Endodermal cell (in vitro differentiated cells): Measurements from ENCODE around the gene HS3ST2. TPM values are rescaled to one million over a fixed set of nuclear protein-coding genes. Genes with fewer than 3 reads are reported as not detected.

Source experiments
- DNase-seq: peaks from one replicate; pipeline ENCODE4 v3.0.0-alpha.2; 2017
- H3K27ac ChIP-seq: 2 replicates; pipeline ENCODE4 v1.5.1; 2013; ENCODE audit warnings: mild to moderate bottlenecking, low read depth, low read length, moderate library complexity
- H3K27me3 ChIP-seq: 2 replicates; pipeline ENCODE4 v1.6.1; 2013; ENCODE audit warnings: mild to moderate bottlenecking, low read length, moderate library complexity; ENCODE audit not compliant: insufficient read depth, control insufficient read depth, poor library complexity, severe bottlenecking
- H3K36me3 ChIP-seq: 2 replicates; pipeline ENCODE4 v1.7.0; 2013; ENCODE audit warnings: mild to moderate bottlenecking, low read length, moderate library complexity; ENCODE audit not compliant: control insufficient read depth, insufficient read depth
- H3K4me1 ChIP-seq: one replicate; pipeline ENCODE4 v1.7.0; 2013; ENCODE audit warnings: low read length; ENCODE audit not compliant: control insufficient read depth, insufficient read depth
- H3K4me3 ChIP-seq: 2 replicates; pipeline ENCODE4 v1.5.1; 2013; ENCODE audit warnings: mild to moderate bottlenecking, low read length, moderate library complexity
- H3K9ac ChIP-seq: 2 replicates; pipeline ENCODE4 v1.6.1; 2013; ENCODE audit warnings: mild to moderate bottlenecking, low read length, moderate library complexity; ENCODE audit not compliant: poor library complexity, severe bottlenecking; ENCODE audit errors: extremely low read depth
- H3K9me3 ChIP-seq: 2 replicates; pipeline ENCODE4 v1.6.1; 2013; ENCODE audit warnings: mild to moderate bottlenecking, low read length, moderate library complexity; ENCODE audit not compliant: control insufficient read depth
- H3K27ac Mint-ChIP-seq: 2 replicates; pipeline ENCODE4 v1.8.0; 2020; ENCODE audit warnings: mixed read lengths
- H3K27me3 Mint-ChIP-seq: 2 replicates; pipeline ENCODE4 v1.8.0; 2021; ENCODE audit warnings: mild to moderate bottlenecking, mixed read lengths; ENCODE audit not compliant: insufficient read depth
- H3K36me3 Mint-ChIP-seq: 2 replicates; pipeline ENCODE4 v1.8.0; 2020; ENCODE audit warnings: low read depth, mixed read lengths
- H3K4me1 Mint-ChIP-seq: 2 replicates; pipeline ENCODE4 v1.8.0; 2020; ENCODE audit warnings: mixed read lengths
- H3K4me3 Mint-ChIP-seq: 2 replicates; pipeline ENCODE4 v1.8.0; 2020; ENCODE audit warnings: mild to moderate bottlenecking, moderate library complexity, mixed read lengths
- H3K9me3 Mint-ChIP-seq: 2 replicates; pipeline ENCODE4 v1.8.0; 2020; ENCODE audit warnings: mild to moderate bottlenecking, mixed read lengths
- WGBS, 2 experiments: methylation state at CpG; one replicate each; pipeline versions ENCODE4 v1.1.5 to v1.1.7; 2013; ENCODE audit warnings: missing lambda C conversion rate in 2 of 2, mixed read lengths in 1 of 2; ENCODE audit not compliant: insufficient coverage in 1 of 2, insufficient read length in 1 of 2; 5-methylcytosine and 5-hydroxymethylcytosine counted together
- total RNA-seq, 2 donors: library from RNA; stranded (reverse); fragmentation: NEBNext Ultra II Directional in 1 of 2; extraction: Animal tissue kit (Norgen Biotek cat#: 25700) in 1 of 2; gene quantifications; 2 replicates in 1 of 2; 3 replicates in 1 of 2; pipeline ENCODE4 v1.2.1, GENCODE V29; 2021
- TF ChIP-seq, protein P1 (sequence below): fragments of 200-600 bp; sonication (generic); conservative IDR thresholded peaks from 2 replicates; pipeline ENCODE4 v1.5.0; 2021; ENCODE audit warnings: antibody characterized with exemption, mild to moderate bottlenecking

HS3ST2 gene
- total RNA-seq, 2 donors from 2014 or later, result 0.18 TPM; not detected in 1

DNA sequence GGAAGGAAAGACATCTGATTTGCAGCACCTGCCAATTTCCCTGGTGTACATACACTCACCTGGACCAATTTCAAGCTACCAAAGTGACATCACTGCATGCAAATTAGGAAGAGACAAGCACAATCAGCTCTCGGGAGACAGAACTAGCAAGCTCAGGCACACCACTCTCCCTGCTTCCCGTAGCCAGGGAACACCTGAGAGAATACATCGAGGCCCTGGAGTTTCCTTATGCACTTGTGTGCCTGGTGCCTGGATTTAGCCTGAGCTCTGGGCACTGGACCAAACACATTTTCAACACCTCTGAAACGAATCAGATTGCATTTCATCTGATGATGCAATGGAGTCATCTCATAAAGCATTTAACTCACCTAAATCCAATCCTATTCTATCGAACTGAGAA, 110.5 kb downstream of the HS3ST2 start:
- Histone ChIP-seq H3K9ac (no peak overlapping the region), H3K27ac (no peak overlapping the region), H3K9me3 (no peaks in the 10 kb centered on the region), H3K4me3 (no peak overlapping the region), H3K4me1 (no peaks in the 10 kb centered on the region), H3K36me3 (no peaks in the 10 kb centered on the region), H3K27me3 (no peaks in the 10 kb centered on the region)
- WGBS, 2 experiments, result 85 to 94% methylated on average over 3 to 4 of the region's 5 CpGs
- Mint-ChIP-seq H3K27ac (no peak overlapping the region), H3K36me3 (no peaks in the 10 kb centered on the region), H3K4me1 (no peaks in the 10 kb centered on the region), H3K4me3 (no peak overlapping the region), H3K27me3 (peaks cover 5% of the 10 kb centered on the region), H3K9me3 (no peaks in the 10 kb centered on the region)
- DNase-seq, result no peak
- TF ChIP-seq, protein P1, sequence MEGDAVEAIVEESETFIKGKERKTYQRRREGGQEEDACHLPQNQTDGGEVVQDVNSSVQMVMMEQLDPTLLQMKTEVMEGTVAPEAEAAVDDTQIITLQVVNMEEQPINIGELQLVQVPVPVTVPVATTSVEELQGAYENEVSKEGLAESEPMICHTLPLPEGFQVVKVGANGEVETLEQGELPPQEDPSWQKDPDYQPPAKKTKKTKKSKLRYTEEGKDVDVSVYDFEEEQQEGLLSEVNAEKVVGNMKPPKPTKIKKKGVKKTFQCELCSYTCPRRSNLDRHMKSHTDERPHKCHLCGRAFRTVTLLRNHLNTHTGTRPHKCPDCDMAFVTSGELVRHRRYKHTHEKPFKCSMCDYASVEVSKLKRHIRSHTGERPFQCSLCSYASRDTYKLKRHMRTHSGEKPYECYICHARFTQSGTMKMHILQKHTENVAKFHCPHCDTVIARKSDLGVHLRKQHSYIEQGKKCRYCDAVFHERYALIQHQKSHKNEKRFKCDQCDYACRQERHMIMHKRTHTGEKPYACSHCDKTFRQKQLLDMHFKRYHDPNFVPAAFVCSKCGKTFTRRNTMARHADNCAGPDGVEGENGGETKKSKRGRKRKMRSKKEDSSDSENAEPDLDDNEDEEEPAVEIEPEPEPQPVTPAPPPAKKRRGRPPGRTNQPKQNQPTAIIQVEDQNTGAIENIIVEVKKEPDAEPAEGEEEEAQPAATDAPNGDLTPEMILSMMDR, result no peak

DNA sequence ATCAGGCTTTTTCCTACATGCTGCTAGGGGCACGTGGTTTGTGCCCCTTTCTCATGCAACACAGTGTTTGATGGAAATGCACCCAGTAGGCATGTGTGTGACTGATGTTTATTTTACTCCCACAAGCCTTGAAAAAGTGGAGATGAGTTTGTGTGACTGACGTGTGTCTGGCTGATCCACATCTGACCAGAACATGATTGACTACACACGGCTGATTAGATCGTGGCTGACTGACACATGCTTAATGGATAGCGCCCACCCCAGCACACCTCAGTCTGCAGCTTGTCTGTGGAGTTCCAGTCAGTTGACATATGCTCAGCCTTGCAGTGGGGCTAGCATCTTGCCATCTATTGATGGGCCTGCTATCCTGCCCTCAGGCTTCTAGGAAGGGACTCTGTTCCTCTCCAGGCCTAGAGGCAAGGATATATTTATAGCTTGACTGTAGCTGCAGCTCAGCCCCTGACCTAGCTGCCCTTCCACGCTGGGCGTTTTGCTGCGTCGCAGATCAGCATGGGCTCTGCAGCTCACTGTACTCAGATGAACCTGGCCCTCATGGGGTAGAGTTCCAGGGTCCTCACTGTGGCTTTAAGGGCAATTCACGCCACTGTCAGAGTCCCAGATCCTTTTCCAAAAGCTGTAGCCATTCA, 112.3 kb downstream of the HS3ST2 start:
- no peak for DNase-seq
- Histone ChIP-seq H3K9me3 (no peaks in the 10 kb centered on the region), H3K9ac (no peak overlapping the region), H3K36me3 (no peaks in the 10 kb centered on the region), H3K27me3 (no peaks in the 10 kb centered on the region), H3K27ac (no peak overlapping the region), H3K4me1 (no peaks in the 10 kb centered on the region), H3K4me3 (no peak overlapping the region)
- Mint-ChIP-seq H3K27ac (no peak overlapping the region), H3K27me3 (peaks cover 6% of the 10 kb centered on the region), H3K4me3 (no peak overlapping the region), H3K4me1 (no peaks in the 10 kb centered on the region), H3K9me3 (no peaks in the 10 kb centered on the region), H3K36me3 (no peaks in the 10 kb centered on the region)
- TF ChIP-seq, protein P1, result no peak
- 82 to 83% methylated on average over 9 to 10 of the region's 10 CpGs for WGBS, 2 experiments

DNA sequence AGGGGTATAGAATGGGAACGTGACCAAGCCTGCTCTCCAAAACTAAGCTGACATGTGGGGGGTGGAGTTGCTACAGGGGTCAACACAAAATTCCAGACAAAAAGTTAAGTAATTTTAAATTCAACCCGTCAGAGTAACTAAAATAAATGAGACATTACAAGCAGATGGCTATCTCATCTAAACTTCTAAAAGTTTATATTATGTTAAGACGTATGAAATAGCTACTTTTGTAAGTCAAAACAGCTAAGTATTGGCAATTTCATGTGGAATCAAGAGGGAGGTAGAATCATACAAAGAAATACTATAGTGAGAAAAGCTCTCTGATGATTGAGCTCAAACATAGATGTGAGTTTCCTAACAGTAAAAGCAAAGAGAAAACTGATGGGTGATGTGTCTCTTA, 113.3 kb downstream of the HS3ST2 start:
- Histone ChIP-seq H3K27ac (no peak overlapping the region), H3K9ac (no peak overlapping the region), H3K27me3 (peaks cover 5% of the 10 kb centered on the region), H3K4me3 (no peak overlapping the region), H3K9me3 (no peaks in the 10 kb centered on the region), H3K36me3 (no peaks in the 10 kb centered on the region), H3K4me1 (no peaks in the 10 kb centered on the region)
- no peaks in the 10 kb centered on the region for H3K36me3 Mint-ChIP-seq
- DNase-seq, result no peak
- no peaks in the 10 kb centered on the region for H3K4me1 Mint-ChIP-seq
- H3K4me3 Mint-ChIP-seq, result no peak overlapping the region
- H3K27me3 Mint-ChIP-seq, result peaks cover 12% of the 10 kb centered on the region
- TF ChIP-seq, protein P1, result no peak
- WGBS, 2 experiments, result 86% methylated on average over 3 of the region's 3 CpGs; no CpG with 5 or more reads in 1 of the 2 experiments
- no peaks in the 10 kb centered on the region for H3K9me3 Mint-ChIP-seq
- H3K27ac Mint-ChIP-seq, result no peak overlapping the region
